GM23248 (cell line): ENCODE measurements around the gene C9. TPM values are rescaled to one million over a fixed set of nuclear protein-coding genes. Genes with fewer than 3 reads are reported as not detected.

Experiments used
- DNase-seq: peaks from one replicate; pipeline ENCODE4 v3.0.0-alpha.2; 2015
- H2AFZ ChIP-seq: fragments of 200-600 bp; sonication (generic); 2 replicates; pipeline ENCODE4 v1.6.1; 2016; ENCODE audit warnings: antibody characterized with exemption
- H3F3A ChIP-seq: fragments of 200-600 bp; sonication (generic); 2 replicates; pipeline ENCODE4 v1.6.1; 2016; ENCODE audit warnings: mild to moderate bottlenecking, antibody characterized with exemption, mixed run types; ENCODE audit not compliant: insufficient read depth
- H3K27ac ChIP-seq: fragments of 200-600 bp; sonication (generic); 2 replicates; pipeline ENCODE4 v1.5.1; 2016; ENCODE audit warnings: mild to moderate bottlenecking
- H3K27me3 ChIP-seq: fragments of 200-600 bp; sonication (generic); replicated peaks from 2 replicates; pipeline ENCODE4 v1.6.1; 2016; ENCODE audit warnings: mild to moderate bottlenecking; ENCODE audit not compliant: insufficient read depth
- H3K36me3 ChIP-seq: fragments of 200-600 bp; sonication (generic); 2 replicates; pipeline ENCODE4 v1.6.1; 2016; ENCODE audit warnings: low read depth, mild to moderate bottlenecking
- H3K4me1 ChIP-seq: fragments of 200-600 bp; sonication (generic); 2 replicates; pipeline ENCODE4 v1.6.1; 2016; ENCODE audit warnings: mild to moderate bottlenecking; ENCODE audit not compliant: insufficient read depth
- H3K4me2 ChIP-seq: fragments of 200-600 bp; sonication (generic); one replicate; pipeline ENCODE4 v1.6.1; 2016; ENCODE audit warnings: mild to moderate bottlenecking; ENCODE audit not compliant: unreplicated experiment
- H3K4me3 ChIP-seq: fragments of 200-600 bp; sonication (generic); 2 replicates; pipeline ENCODE4 v1.5.1; 2016; ENCODE audit warnings: mild to moderate bottlenecking
- H3K79me2 ChIP-seq: fragments of 200-600 bp; sonication (generic); 2 replicates; pipeline ENCODE4 v1.6.1; 2016; ENCODE audit warnings: mild to moderate bottlenecking; ENCODE audit not compliant: insufficient read depth
- H3K9ac ChIP-seq: fragments of 200-600 bp; sonication (generic); 2 replicates; pipeline ENCODE4 v1.6.1; 2016; ENCODE audit warnings: mild to moderate bottlenecking
- H3K9me2 ChIP-seq: fragments of 200-600 bp; sonication (generic); 2 replicates; pipeline ENCODE4 v1.6.1; 2016; ENCODE audit warnings: mixed run types, mild to moderate bottlenecking, moderate library complexity; ENCODE audit not compliant: insufficient read depth
- H3K9me3 ChIP-seq: fragments of 200-600 bp; sonication (generic); one replicate; pipeline ENCODE4 v1.6.1; 2017; ENCODE audit warnings: low read depth
- H4K20me1 ChIP-seq: fragments of 200-600 bp; sonication (generic); 2 replicates; pipeline ENCODE4 v1.6.0; 2016; ENCODE audit not compliant: insufficient read depth
- EZH2 ChIP-seq: fragments of 200-600 bp; sonication (generic); IDR thresholded peaks from 2 replicates; pipeline ENCODE4 v1.6.1; 2018; ENCODE audit warnings: antibody characterized with exemption, mild to moderate bottlenecking; ENCODE audit not compliant: insufficient read depth, poor library complexity, severe bottlenecking
- EZH2phosphoT487 ChIP-seq: fragments of 200-600 bp; sonication (generic); IDR thresholded peaks from 2 replicates; pipeline ENCODE4 v1.6.1; 2018; ENCODE audit warnings: antibody characterized with exemption, moderate library complexity, mild to moderate bottlenecking, low read depth; ENCODE audit not compliant: insufficient read depth
- WGBS, 2 experiments: methylation state at CpG; one replicate each; pipeline ENCODE4 v1.1.6; 2015 to 2017; ENCODE audit warnings: low lambda C conversion rate in 2 of 2, low coverage in 1 of 2; ENCODE audit errors: missing lambda C conversion rate in 2 of 2; 5-methylcytosine and 5-hydroxymethylcytosine counted together
- in situ Hi-C: fragments of 300-500 bp; cut with MboI; formaldehyde crosslinking; loops from 2 replicates; pipeline ENCODE4 v1.15.0; 2020
- polyA plus RNA-seq: library from polyadenylated mRNA; unstranded; fragments of >200 nt; fragmentation: Nextera tagmentation; extraction: Ambion mirVana; gene quantifications from 2 replicates; pipeline ENCODE4 v1.2.1, GENCODE V29; 2016
- total RNA-seq: library from RNA; depleted of rRNA; stranded (reverse); fragments of >200 nt; shearing (Covaris generic); gene quantifications from 2 replicates; pipeline ENCODE4 v1.2.3, GENCODE V29; 2014

Gene C9
- total and polyA plus RNA-seq, 2 experiments from 2014 or later: not detected

GRCh38 chr5:39400713-39401578 lies 36.7 kb upstream of the C9 start:
- peak; percentile 43 for DNase-seq
- H3K9ac ChIP-seq: peak overlapping the region; percentile 28
- peak overlapping the region; percentile 30 for H3K4me2 ChIP-seq
- peaks cover 17% of the 10 kb centered on the region; the same call in 1 of the 2 replicates for H4K20me1 ChIP-seq
- peaks cover 71% of the 10 kb centered on the region for H3K36me3 ChIP-seq
- H3K4me3 ChIP-seq: no peak overlapping the region
- H3K79me2 ChIP-seq: peaks cover 96% of the 10 kb centered on the region
- H3K27me3 ChIP-seq: no peaks in the 10 kb centered on the region
- in situ Hi-C loops: no loop called here
- no peaks in the 10 kb centered on the region for H3K9me3 ChIP-seq
- no peak overlapping the region for H2AFZ ChIP-seq
- peaks cover 93% of the 10 kb centered on the region for H3F3A ChIP-seq
- no peak for TF ChIP-seq EZH2
- no peak for TF ChIP-seq EZH2phosphoT487
- WGBS, 2 experiments: 37 to 38% methylated on average over 5 of the region's 5 CpGs
- H3K9me2 ChIP-seq: no peaks in the 10 kb centered on the region
- peak overlapping the region; percentile 98 for H3K27ac ChIP-seq
- peaks cover 84% of the 10 kb centered on the region for H3K4me1 ChIP-seq

- peaks cover 4% of the 10 kb centered on the region; the same call in 1 of the 2 replicates for H4K20me1 ChIP-seq
- WGBS, 2 experiments: 21 to 36% methylated on average over 1 of the region's 1 CpG
- H3K4me2 ChIP-seq: peak overlapping the region; percentile 77
- peaks cover 96% of the 10 kb centered on the region for H3K79me2 ChIP-seq
- no peaks in the 10 kb centered on the region for H3K27me3 ChIP-seq
- peaks cover 68% of the 10 kb centered on the region for H3K36me3 ChIP-seq
- in situ Hi-C loops: no loop called here
- peak overlapping the region; percentile 79 for H3K9ac ChIP-seq
- peak overlapping the region; percentile 98 for H3K27ac ChIP-seq
- TF ChIP-seq EZH2phosphoT487: no peak
- no peak for TF ChIP-seq EZH2
- peak; percentile 98 for DNase-seq
- peak overlapping the region; percentile 48 for H3K4me3 ChIP-seq
- H3K9me3 ChIP-seq: no peaks in the 10 kb centered on the region
- H3F3A ChIP-seq: peaks cover 91% of the 10 kb centered on the region
- H3K9me2 ChIP-seq: no peaks in the 10 kb centered on the region
- peaks cover 87% of the 10 kb centered on the region for H3K4me1 ChIP-seq
- H2AFZ ChIP-seq: no peak overlapping the region
Measured at GRCh38 chr5:39399135-39400036, 35.1 kb upstream of the C9 start.

GRCh38 chr5:39396843-39397242 lies 32.5 kb upstream of the C9 start:
- H3K79me2 ChIP-seq: peaks cover 96% of the 10 kb centered on the region
- in situ Hi-C loops: no loop called here
- no peak for TF ChIP-seq EZH2phosphoT487
- TF ChIP-seq EZH2: no peak
- no peak overlapping the region for H3K4me3 ChIP-seq
- no peak overlapping the region for H3K4me2 ChIP-seq
- peak overlapping the region; percentile 98 for H3K27ac ChIP-seq
- H3K9me2 ChIP-seq: no peaks in the 10 kb centered on the region
- peaks cover 82% of the 10 kb centered on the region for H3K4me1 ChIP-seq
- no peak overlapping the region for H3K9ac ChIP-seq
- no peaks in the 10 kb centered on the region for H4K20me1 ChIP-seq
- no peaks in the 10 kb centered on the region for H3K9me3 ChIP-seq
- H2AFZ ChIP-seq: no peak overlapping the region
- peaks cover 71% of the 10 kb centered on the region for H3K36me3 ChIP-seq
- DNase-seq: no peak
- WGBS, 2 experiments: 83 to 84% methylated on average over 3 of the region's 3 CpGs
- H3F3A ChIP-seq: peaks cover 92% of the 10 kb centered on the region
- H3K27me3 ChIP-seq: no peaks in the 10 kb centered on the region

GRCh38 chr5:39395521-39395920 lies 31.2 kb upstream of the C9 start:
- in situ Hi-C loops: no loop called here
- Histone ChIP-seq H3K9me3 (no peaks in the 10 kb centered on the region), H4K20me1 (peaks cover 4% of the 10 kb centered on the region; the same call in 1 of the 2 replicates), H3K9me2 (no peaks in the 10 kb centered on the region), H3K27me3 (no peaks in the 10 kb centered on the region), H3K79me2 (peaks cover 95% of the 10 kb centered on the region), H3K27ac (peak overlapping the region; percentile 98), H3K4me3 (peak overlapping the region; percentile 30; the same call in 1 of the 2 replicates), H3K9ac (peak overlapping the region; percentile 71), H3F3A (peaks cover 93% of the 10 kb centered on the region), H3K36me3 (peaks cover 79% of the 10 kb centered on the region), H2AFZ (no peak overlapping the region), H3K4me1 (peaks cover 77% of the 10 kb centered on the region), H3K4me2 (peak overlapping the region; percentile 47)
- TF ChIP-seq EZH2: no peak
- no peak for TF ChIP-seq EZH2phosphoT487
- DNase-seq: no peak
